ENCODE results near the gene SLC26A4.

DNA sequence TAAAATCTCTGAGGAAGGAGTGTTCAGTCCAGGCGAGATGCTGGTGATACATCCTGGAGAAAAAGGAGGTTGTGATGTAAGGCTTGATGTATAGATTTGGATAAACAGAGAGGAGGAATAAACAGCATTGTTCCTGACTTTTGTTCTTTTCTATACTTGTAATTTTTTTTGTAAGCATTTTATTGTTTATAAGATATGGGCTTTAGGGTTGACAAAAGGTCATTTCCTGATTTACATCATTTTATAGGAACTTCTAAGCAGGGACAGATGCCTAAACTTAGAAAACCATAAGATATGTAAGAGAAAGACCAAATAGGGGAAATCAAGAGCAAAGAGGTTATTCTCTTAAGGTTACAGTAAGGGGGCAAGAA, 16.7 kb upstream of the SLC26A4 start:
- TF ChIP-seq, protein P1, sequence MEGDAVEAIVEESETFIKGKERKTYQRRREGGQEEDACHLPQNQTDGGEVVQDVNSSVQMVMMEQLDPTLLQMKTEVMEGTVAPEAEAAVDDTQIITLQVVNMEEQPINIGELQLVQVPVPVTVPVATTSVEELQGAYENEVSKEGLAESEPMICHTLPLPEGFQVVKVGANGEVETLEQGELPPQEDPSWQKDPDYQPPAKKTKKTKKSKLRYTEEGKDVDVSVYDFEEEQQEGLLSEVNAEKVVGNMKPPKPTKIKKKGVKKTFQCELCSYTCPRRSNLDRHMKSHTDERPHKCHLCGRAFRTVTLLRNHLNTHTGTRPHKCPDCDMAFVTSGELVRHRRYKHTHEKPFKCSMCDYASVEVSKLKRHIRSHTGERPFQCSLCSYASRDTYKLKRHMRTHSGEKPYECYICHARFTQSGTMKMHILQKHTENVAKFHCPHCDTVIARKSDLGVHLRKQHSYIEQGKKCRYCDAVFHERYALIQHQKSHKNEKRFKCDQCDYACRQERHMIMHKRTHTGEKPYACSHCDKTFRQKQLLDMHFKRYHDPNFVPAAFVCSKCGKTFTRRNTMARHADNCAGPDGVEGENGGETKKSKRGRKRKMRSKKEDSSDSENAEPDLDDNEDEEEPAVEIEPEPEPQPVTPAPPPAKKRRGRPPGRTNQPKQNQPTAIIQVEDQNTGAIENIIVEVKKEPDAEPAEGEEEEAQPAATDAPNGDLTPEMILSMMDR (conservative IDR thresholded peaks at IDR 0.05 in 1 of 2, IDR thresholded peaks at IDR 0.05 in 1 of 2; ENCODE audit: low read depth in 1 of 2, low read length in 2 of 2): no peak
- no peak for TF ChIP-seq EZH2 (IDR thresholded peaks at IDR 0.05; ENCODE audit: low read length, missing control alignments)

Data from fibroblast of lung (primary cell).